CD4-positive, alpha-beta T cell treated with Interleukin-21 for 1 hour (primary cell): ENCODE measurements around the gene ITSN2.

Source experiments
- DNase-seq: peaks from one replicate; pipeline ENCODE4 v3.0.0-alpha.2; 2020

The ITSN2 gene

DNA sequence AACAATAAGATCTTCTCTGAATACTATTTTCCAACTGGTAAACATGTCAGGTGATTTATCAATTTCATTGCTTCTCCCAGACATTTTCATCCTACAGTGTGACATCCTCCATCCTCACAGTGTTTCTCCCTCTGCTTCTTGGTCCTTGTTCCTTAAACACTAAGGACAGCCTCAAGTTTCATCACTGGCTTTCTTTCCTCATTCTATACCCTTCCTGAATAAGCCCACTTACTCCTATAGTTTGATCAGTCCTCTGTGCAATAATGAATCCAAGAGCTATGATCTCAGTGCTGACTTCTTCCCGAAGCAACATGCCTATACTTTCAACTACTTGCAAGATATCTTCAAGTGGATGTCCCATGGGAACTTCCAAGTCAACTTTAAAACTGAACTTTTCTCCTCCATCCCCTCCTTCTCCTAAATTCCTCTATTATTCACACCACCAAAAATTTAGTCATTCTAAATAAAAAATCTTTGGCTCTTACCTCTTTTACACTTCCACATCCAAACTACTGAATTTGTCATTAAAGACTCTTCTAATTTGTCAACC, 97.8 kb downstream of the ITSN2 start:
- no peak for DNase-seq

DNA sequence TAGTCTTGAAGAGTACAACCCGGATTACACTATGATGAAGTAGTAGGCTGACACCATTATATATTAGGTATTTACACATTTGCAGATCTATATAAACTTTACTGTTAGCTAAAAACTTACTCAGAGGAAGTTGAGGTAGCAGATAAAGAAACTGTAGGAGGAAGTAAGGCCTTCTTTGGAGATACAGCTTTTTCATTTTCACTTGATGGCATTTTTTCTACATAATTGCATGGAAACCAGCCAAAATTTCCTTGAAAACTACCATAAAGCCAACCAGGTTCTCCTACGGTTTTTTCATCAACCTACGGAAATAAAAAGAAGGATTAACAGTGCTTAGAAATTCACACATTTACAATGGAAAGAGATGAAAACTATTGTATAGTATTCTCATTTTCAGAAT, 98.9 kb downstream of the ITSN2 start:
- no peak for DNase-seq

DNA sequence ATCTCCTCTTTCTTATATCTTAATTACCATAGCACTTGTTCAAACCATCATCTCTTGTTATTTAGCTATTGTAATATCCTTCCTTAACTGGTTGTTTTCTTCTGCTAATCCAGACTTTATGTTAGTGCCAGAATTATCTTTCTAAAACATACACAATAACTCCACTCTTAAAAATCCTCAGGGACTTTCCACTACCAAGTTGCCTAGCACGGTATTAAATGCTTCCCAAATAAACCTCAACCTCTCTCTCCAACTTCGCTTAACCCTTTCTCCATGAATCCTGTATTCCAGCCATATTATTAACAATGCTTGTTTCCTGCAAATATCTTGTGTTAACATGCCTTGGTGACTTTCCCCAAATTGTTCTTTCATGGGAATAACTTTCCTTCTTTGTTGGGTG, 101.0 kb downstream of the ITSN2 start:
- DNase-seq, result no peak

DNA sequence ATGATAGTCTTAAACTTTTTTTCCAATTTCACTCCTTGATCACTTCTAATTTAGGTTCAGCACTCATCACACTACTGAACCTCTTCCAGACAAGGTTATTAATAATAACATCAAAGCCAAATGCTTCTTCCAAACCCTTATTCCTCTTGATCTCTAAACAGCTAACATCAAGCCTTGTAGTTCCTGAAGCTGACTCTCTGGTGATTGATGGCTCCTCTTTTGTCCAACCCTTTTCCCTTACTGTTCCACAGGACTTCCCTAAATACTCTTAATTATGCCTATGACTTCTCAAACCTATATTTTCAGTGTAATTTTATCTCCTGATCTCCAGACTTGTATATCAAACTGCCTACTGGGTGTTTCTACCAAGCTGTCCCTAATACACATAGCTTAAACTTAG, 101.6 kb downstream of the ITSN2 start:
- no peak for DNase-seq

DNA sequence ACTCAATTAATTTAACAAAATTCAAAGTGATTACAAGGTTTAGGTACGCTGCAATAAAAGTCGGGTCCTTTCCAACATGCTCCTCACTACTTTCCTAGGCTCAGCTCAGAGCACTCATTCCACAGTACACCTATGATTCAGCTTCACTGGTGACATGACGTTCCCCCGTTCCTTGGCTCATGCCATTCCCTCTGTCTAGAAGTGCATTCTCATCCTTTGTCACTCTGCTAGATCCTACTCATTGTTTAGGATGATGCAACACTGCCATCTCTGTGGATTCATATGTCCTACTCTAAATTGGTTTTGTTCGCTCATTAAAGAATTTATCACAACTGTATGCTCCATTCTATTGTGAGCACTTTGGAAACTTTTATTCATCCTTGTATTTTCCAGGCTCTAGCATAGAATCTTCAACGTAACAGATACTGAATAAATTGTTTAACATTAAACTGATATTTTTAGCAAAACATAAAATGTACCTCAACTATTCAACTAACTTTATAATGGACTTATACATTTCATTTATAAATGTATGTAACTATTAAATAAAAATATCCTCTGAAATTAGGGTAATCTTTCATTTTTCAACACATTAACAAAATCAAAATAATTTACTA, 106.9 kb downstream of the ITSN2 start:
- DNase-seq, result no peak

DNA sequence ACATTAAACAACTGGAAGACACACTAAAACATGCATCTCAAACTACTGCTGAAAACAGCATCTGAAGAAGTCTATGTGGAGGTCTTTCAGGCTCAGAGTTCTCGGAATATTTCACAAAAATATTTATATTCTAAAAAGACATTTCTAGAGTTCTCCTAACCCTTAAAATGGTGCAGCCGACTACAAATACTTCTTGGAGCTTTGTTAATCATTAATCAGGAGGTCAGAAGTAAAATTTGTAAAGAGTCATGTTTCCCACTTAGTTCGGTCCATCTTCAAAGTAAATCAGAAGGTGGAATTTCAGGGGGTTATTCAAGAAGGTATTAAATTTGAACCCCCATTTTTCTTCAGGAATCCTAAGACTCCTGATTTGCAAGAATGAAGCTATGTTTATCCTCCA, 112.7 kb downstream of the ITSN2 start:
- no peak for DNase-seq

DNA sequence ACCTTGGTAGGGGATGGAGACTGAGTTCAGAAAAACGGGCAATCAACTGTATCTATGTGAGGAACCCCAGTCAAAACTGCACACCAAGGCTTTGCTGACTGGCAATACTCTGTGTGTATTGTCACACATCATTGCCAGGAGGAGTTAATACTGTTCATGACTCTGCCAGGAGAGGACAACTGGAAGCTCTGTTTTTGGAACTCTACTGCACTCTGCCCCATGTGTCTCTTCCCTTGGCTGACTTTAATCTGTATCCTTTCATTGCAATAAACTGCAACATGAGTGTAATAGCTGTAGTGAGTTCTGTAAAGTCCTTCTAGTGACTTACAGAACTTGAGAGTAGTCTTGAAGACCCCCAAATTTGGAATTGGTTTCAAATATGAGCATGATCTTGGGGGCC, 113.2 kb downstream of the ITSN2 start:
- DNase-seq, result no peak

DNA sequence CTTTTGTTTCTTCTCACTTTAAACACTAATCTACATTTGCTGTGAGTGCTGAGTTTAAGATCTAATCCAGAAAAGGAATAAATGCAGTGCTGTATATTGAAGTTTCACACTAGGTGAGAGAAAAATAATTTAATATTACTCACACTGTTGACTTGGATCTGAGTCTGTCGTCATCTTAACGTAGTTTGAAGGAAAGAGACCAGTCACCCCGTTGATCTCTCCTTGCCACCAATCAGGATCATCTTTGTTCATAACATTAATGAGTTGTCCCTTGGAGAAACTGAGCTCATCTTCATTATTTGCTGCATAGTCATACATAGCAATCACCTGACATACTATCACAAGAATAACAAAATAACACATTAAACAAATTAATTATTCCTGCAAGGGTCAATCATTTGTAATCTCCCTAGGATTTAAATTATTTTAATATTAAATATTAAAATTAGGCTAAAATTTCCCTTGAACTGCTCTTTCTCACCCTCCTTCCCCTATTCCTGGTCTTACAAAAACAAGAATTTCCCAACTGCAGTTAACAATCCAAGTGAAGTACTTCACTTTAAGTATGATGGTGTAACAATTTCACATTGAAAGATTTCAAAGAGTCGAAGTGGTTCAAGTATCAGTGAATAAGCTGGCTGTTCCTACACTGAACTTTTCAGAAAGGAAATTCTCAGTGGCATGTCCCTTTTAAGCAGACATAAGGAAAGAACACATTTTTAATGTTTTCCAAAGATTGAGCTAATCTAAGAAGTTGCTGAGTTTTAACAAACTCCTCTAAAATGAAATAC, 114.2 kb downstream of the ITSN2 start:
- DNase-seq, result no peak

DNA sequence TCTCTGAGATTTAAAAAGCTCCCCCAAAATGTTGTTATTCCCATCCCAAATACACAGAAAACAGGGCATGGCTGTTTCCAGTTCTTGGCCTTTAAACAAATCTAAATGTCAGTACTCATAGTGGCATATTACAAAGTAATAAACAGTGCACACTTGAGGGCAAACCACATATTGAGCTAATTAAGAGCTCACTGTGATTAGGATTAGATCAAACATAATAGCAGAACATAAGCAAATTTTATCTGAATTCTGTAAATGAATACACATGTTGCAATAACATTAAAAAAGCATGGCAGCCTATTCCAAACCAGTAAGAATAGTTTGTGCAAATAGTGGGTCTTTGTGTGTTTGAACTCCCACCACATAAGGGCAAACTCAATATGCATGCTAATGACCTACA, 118.8 kb downstream of the ITSN2 start:
- no peak for DNase-seq

DNA sequence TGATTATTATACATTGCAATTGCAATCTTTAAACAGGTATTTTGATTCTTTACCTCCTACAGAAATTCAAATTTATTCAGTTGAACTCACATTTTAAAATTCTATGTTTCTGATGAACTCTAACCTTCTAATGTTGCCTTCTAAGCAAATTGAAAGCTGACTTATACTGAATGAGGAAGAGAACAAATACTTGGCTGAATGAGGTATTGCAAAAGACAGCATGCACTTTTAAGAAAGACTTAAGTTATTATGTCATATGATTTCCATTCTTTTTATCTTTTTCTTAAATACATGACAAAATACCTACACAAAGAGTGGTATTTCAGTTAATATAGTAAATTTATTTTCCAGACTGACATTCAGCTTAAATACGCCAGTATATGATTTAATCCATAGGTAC, 120.8 kb downstream of the ITSN2 start:
- no peak for DNase-seq

DNA sequence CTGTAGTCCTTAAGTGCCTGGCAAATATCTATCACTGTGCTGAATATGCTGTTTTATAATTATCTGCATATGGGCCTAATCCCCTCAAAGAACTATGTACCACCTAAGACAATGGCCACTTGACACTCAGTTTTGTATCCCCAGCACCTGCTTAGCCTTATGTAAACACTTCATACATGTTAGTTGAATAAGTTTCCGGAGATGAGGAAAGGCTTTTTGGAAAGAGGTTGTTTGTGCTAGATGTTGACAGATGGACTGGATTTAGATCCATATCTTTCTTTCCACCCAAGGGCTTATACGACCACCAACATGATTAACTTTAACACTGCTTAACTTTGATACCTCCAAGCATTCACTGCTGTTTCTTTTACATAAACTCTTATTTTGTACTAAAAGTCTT, 122.2 kb downstream of the ITSN2 start:
- DNase-seq, result no peak

DNA sequence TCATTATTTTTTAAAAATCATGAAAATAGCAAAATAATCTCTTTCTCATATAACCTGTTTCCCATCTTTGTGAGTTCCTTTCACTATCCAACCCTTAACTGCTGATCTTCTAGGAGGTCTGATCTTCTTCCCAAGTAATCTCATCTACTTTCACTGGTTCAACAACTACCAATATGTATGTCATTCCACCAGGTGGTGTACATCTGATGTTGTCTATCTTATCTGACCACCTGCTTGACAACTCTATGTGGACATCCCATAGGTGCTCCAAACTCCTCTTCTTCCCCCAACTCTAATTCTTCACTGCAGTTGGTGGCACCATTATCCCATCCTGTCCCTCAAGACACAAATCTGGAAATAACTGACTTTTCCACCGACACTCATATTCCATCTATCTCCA, 123.0 kb downstream of the ITSN2 start:
- DNase-seq, result no peak

DNA sequence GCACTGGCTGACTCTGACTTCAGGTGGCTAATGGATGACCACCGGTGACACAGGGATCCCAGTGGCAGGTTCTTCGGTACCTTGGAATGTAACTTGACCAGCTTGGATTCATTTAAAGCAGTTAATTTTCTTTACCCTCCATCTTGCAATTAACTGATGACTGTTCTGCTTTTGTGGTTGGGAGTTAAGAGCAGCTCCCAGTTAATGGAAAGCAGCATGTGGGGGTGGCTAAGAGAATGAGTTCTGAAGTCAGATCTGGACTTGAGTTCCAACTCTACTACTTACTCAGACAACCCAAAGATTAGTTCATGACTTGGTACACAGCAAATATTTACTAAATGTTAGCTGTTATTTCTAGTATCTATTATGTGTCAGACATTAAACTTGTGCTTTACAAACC, 127.0 kb downstream of the ITSN2 start:
- no peak for DNase-seq

DNA sequence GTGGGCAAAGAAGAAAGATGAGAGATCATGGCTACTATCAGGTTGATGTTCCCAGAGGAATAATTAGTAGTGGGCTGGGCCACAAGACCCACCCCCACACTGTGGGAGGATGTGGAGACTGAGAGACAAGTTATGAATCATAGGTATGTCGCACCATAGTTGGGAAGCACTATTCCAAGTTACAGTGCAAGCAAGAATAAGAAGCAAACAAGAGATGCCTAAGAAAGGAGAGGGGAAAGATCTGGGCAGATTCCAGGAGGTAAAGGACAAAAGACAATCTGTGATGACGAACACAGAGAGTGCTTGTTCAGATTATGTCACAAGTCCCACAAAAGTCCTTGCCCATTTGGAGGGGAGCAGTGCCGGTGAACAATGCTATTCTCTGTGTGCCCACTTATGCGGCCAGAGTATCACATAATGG, 128.9 kb downstream of the ITSN2 start:
- no peak for DNase-seq

DNA sequence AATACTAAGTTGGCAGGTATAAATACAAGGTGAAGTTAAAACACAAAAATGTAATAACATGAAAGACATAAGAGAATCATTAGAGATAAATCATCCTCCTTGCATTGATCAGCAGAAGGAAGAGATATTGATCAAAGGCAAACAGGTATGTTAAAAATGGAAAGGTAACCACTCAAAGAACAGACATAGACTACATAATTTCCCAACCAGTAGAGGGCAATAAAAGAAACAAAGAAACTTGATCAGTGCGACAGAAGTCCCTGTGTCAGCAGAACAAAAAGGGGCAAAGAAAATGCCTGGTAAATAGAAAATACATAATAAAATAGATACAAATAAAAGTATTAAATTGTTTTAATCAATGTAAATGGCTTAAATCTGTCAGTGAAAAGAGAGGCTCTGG, 131.9 kb downstream of the ITSN2 start:
- peak; percentile 7 for DNase-seq

DNA sequence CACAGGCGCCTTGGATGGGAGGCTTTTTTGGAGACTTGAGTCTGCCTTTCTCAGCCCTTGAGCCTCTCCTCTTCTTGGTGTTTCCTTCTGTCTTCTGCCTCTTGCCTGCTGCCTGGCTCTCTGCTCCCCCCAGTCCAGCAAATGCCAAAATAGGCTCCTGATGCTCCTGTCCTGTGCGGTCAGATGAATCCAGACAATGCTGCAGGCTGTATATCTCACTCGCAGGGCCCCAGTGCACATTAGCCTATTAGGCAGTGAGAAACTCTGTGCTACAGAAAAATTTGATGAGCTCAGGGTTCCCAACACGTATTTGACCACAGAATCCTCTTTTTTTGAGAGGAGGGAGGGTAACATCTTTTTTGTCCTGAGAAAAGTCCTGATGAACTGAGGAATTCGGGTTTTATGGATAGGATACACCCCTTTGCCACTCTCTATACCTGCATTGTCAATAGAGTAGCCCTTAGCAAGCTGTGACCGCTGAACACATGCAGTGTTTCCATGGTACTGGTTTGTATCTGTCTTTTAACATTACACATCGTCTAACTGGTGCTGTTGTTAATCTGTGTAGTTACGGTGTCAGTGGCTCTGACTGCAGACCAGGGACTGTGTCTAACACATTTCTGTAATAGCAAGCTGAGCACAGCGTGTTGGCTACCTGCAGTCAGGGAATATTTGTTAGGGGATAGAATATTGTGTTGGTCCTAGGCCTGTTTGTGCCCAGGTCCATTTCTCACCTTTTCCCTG, 134.7 kb downstream of the ITSN2 start:
- no peak for DNase-seq

DNA sequence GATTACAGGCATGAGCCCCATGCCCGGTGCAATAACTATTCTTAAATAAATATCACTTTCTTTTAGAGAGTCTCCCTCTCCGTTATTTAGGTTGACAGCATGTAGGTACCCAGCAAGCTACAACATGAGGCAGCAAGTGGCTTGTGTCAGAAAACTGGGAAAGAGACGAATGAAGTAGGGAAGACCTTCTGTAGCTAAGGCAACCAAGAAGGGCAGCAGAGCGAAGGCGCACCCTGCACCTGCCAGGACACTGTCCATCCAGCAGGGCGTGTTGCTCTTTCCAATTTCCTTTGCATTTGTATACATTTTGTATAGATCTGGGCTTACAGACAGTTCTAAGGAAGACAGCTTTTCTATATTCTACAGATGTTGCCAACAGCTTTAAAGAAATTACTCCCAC, 137.4 kb downstream of the ITSN2 start:
- no peak for DNase-seq

DNA sequence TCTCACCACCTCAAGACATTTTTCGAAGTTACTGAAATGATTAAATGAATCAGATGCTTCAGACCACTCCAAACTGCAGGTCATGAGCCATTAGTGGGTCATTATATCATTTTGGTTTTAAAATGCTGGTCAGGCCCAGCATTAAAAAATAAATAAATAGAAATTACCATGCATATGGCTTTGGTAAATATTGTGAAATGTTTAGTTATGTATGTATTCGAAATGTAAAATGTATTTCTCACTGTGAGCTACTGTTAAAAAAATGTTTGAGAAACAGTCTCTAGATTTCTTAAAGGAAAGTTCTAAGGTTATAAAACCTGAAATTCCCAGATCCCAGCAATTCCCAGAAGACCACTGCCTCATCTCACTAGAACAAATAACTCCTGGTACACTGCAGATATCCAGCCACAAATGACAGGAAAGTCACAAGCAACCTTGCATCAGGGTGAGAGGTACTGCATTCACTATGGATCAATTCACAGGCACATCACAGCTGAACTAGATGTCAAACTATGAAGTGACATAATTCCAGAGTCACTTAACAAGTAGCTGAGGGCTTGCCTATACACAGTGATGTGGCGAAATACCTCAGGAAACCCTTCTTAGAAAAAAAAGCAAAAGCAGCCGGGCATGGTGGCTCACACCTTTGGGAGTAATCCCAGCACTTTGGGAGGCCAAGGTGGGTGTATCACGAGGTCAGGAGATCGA, 138.8 kb downstream of the ITSN2 start:
- no peak for DNase-seq

DNA sequence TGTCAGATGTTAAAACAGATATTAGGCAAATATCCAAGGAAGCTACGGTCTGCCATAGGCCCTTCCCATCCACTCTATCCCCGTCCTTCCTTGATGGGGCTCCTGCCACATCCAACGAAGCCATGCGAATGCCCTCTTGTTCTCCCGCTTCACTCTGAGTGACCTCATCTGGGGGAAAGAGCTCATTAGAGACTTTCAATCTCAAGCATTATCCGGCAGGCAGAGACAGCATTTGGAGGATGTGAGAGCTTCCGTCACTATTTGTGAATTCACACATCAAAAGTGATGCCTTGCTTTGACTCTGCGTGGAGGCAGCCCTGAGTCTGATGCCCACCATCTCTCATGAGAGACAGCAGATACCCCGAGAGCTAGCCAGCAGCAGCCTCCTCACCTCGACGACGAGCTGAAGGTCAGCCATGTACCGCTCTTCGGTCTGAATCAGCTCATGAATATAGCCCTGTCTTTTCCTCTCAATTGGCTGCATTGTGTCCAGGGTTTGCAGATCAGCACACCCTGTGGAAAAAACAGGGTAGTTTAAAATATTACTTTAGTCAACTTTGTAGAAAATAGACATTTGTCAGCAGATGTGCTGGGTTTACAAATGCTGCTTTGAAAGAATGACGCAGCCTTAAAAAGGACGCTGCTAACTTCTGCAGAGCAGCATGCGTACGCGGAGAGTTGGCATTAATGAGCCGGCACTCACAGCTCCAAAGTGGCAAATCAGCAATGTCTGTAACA, 139.6 kb downstream of the ITSN2 start:
- DNase-seq, result no peak

DNA sequence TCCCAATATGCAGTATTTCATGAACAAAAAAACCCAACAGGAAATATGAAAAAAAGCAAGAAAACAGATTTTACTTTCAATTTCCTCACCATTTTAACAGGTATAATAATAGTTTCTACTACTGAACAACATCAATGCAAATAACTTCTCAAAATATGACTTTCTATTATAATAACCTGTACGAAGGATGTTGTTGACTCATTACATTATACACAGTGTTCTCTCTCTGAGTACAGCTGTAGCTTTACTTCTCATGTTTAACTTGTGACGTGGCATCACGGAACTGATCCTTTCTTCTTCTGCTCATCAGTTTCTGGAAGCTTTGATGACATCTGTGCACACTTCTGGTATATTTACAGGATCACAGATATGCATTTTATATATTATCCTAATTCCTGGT, 145.5 kb downstream of the ITSN2 start:
- peak; percentile 19 for DNase-seq

DNA sequence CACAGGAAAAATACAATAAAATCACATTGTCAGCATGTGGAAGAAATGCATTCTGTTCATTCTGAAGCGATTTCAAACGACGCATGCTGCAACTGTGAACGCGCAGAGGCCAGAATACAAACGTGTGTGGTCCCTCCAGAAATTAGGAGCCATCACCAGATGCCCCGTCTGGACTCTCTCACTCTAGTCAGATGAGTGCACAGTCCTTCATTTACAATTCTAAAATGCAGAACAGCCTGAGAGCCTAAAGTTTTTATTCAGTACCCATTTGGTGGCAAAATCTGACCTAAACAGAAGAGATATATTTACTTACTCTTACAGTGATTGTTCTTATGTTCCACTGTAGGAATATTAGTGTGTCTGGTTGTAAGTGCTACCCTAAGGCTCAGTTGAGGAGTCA, 148.9 kb downstream of the ITSN2 start:
- DNase-seq, result no peak

DNA sequence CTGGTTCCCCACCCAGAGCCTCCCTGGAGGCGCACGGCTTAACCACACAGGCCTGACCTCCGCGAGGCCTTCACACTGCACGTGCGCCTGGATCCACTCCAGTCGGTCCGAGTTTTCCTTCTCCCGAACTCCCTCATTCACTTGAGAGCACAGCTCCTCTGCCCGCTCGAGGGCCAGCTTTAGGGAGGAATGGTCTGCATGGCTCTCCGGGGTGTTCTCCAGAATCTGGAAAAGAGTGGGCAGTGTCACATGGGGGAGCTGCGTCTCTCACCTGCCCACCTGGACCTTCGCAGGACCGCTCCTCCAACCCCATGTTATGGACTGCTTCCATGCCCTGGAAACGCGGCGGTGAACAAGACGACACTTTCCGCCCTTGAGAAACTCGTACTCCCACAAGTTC, 149.6 kb downstream of the ITSN2 start:
- no peak for DNase-seq

DNA sequence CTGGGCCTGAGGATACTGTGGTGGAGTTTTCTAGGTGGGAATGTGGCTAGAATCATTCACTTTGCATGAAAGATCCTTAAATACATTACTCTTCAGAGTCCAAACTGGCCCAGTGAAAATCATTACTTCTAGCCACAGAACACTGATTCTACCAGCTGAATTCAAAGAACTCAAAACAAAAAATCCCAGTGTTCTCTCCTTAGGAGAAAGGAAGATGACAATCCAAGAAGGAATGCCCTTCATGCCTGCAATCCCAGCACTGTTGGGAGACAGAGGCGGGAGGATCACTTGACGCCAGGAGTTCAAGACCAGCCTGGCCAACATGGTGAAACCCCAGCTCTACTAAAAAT, 150.3 kb downstream of the ITSN2 start:
- DNase-seq, result no peak
